Vagina (tissue), 2 donors: ENCODE results near the gene ARID5B.

ENCODE experiments used
- CTCF ChIP-seq, 3 experiments: fragments of 450-650 bp in 2 of 3; fragments of 200-600 bp in 1 of 3; sonication (generic) in 1 of 3; IDR thresholded peaks; one replicate each; pipeline ENCODE4 v1.5.1; 2017 to 2019; ENCODE audit warnings: antibody characterized with exemption in 3 of 3, mild to moderate bottlenecking in 2 of 3, moderate library complexity in 2 of 3
- POLR2A ChIP-seq, 2 donors: fragments of 450-650 bp; IDR thresholded peaks; one replicate each; pipeline ENCODE4 v1.6.1; 2017; ENCODE audit warnings: antibody characterized with exemption in 2 of 2, mild to moderate bottlenecking in 2 of 2, moderate library complexity in 2 of 2

DNA sequence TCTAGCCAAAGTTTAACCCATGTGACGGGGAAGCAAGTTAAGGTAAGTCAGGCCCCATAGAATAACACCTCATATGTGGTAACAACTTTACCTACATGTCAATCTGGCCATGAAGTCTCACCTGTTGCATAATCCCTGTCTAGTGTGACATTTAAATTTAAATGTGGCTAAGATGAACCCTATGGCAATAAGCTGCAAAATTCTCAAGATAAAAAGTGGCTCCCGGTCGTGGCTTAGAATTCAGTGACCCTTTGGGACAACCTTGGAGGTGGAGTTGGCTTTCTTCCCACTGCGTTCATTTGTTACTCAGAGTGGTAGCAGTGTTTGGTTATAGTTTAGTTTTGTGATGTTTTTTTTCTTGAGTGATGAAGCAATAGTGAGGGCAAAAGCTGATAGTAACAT, 90.6 kb downstream of the ARID5B start:
- TF ChIP-seq POLR2A (IDR thresholded peaks at IDR 0.05) (no peak), CTCF (IDR thresholded peaks at IDR 0.05) (no peak)
